ENCODE results near the gene GPANK1.
A peak's percentile ranks its signal among the peaks of the same experiment; 100 is the strongest.

The GPANK1 gene

GRCh38 chr6:31702819-31703716 lies 38.3 kb upstream of the GPANK1 start, which contains the start of gene ABHD16A:
Gene ABHD16A, minus strand, starts transcription at chr6:31703324. Its CDS starts 43 bp downstream, at chr6:31703281.
- Histone ChIP-seq H3K36me3 (replicated peaks; ENCODE audit: low read depth, low read length) (no peaks in the 10 kb centered on the region), H3K4me3 (ENCODE audit: low read length) (peak within 1 kb of the TSS; percentile 96), H3K9ac (ENCODE audit: low read length) (peak within 1 kb of the TSS; percentile 86), H3K27ac (ENCODE audit: low read length) (peak within 1 kb of the TSS; percentile 69), H3K79me2 (ENCODE audit: low read length) (peaks cover 18% of the 10 kb centered on the region), H4K20me1 (ENCODE audit: insufficient read depth, low read length) (no peaks in the 10 kb centered on the region), H3K9me3 (ENCODE audit: insufficient read depth, low read length) (no peaks in the 10 kb centered on the region), H3K4me1 (ENCODE audit: low read length) (peaks cover 12% of the 10 kb centered on the region), H3K27me3 (ENCODE audit: low read depth, low read length) (no peaks in the 10 kb centered on the region), H2AFZ (ENCODE audit: low read depth, low read length) (peak within 1 kb of the TSS; percentile 76), H3K4me2 (ENCODE audit: low read length) (peak within 1 kb of the TSS; percentile 100)
- TF ChIP-seq EZH2phosphoT487 (IDR thresholded peaks at IDR 0.05; ENCODE audit: low read depth) (no peak), CTCF (IDR thresholded peaks at IDR 0.05; ENCODE audit: low read depth, low read length) (no peak)

GRCh38 chr6:31702405-31702818 lies 37.6 kb upstream of the GPANK1 start:
- no peaks in the 10 kb centered on the region for H3K9me3 ChIP-seq (ENCODE audit: insufficient read depth, low read length)
- peaks cover 18% of the 10 kb centered on the region for H3K79me2 ChIP-seq (ENCODE audit: low read length)
- no peaks in the 10 kb centered on the region for H4K20me1 ChIP-seq (ENCODE audit: insufficient read depth, low read length)
- peak overlapping the region; percentile 96 for H3K4me3 ChIP-seq (ENCODE audit: low read length)
- peak overlapping the region; percentile 100 for H3K4me2 ChIP-seq (ENCODE audit: low read length)
- no peak overlapping the region for H3K27ac ChIP-seq (ENCODE audit: low read length)
- TF ChIP-seq EZH2phosphoT487 (IDR thresholded peaks at IDR 0.05; ENCODE audit: low read depth): no peak
- peak overlapping the region; percentile 86 for H3K9ac ChIP-seq (ENCODE audit: low read length)
- H3K36me3 ChIP-seq (replicated peaks; ENCODE audit: low read depth, low read length): no peaks in the 10 kb centered on the region
- H2AFZ ChIP-seq (ENCODE audit: low read depth, low read length): no peak overlapping the region
- H3K27me3 ChIP-seq (ENCODE audit: low read depth, low read length): no peaks in the 10 kb centered on the region
- peaks cover 12% of the 10 kb centered on the region for H3K4me1 ChIP-seq (ENCODE audit: low read length)

DNA sequence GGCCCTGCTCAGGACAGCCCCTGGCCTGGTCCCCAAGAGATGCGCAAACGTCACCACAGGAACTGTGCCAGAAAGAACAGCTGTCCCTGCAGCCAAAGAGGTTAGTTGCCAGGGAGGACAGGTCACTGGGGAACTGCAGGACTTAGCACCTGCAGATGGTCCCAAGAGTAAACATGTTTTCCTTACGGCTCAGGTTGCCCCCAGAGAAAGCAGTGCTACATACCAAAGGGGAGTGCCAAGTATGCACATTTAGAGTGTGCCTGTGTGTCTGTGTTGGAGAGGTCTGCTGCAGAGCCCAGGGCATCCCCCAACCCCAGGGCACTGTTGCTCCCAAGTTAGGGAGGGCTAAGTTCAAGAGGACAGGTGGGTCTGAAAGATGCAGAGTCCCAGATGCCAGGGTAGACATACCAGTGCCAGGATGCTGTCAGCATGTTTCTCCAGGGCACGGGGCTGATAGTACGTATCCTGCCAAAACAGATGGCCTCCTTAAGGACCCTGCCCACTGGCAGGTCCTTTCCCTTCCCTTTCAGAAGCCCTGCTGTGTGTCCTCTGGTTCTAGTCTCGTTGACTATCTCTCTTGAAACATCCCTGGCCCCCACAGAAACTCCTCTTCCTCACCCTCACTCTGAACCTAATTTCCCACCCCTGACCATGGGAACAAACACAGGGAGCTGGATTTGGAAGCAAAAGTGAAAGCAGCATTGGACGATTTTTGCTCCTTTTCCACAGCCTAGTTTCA lies 37.0 kb upstream of the GPANK1 start:
- Histone ChIP-seq H3K27me3 (ENCODE audit: low read depth, low read length) (no peaks in the 10 kb centered on the region), H3K27ac (ENCODE audit: low read length) (no peak overlapping the region)
- TF ChIP-seq EZH2phosphoT487 (IDR thresholded peaks at IDR 0.05; ENCODE audit: low read depth): no peak
- no peak for TF ChIP-seq CTCF (IDR thresholded peaks at IDR 0.05; ENCODE audit: low read depth, low read length)

GRCh38 chr6:31700740-31701401 lies 36.1 kb upstream of the GPANK1 start:
- Histone ChIP-seq H3K4me1 (ENCODE audit: low read length) (peaks cover 12% of the 10 kb centered on the region), H3K27ac (ENCODE audit: low read length) (no peak overlapping the region), H3K27me3 (ENCODE audit: low read depth, low read length) (no peaks in the 10 kb centered on the region), H3K9ac (ENCODE audit: low read length) (no peak overlapping the region), H3K9me3 (ENCODE audit: insufficient read depth, low read length) (no peaks in the 10 kb centered on the region), H3K4me3 (ENCODE audit: low read length) (no peak overlapping the region), H3K36me3 (replicated peaks; ENCODE audit: low read depth, low read length) (no peaks in the 10 kb centered on the region), H3K79me2 (ENCODE audit: low read length) (peaks cover 18% of the 10 kb centered on the region), H3K4me2 (ENCODE audit: low read length) (no peak overlapping the region), H2AFZ (ENCODE audit: low read depth, low read length) (no peak overlapping the region), H4K20me1 (ENCODE audit: insufficient read depth, low read length) (no peaks in the 10 kb centered on the region)
- TF ChIP-seq CTCF (IDR thresholded peaks at IDR 0.05; ENCODE audit: low read depth, low read length): no peak
- TF ChIP-seq EZH2phosphoT487 (IDR thresholded peaks at IDR 0.05; ENCODE audit: low read depth): no peak

More for the DNA sequence above, 37.0 kb upstream of the GPANK1 start:
- H3K9ac ChIP-seq (ENCODE audit: low read length): peak overlapping the region; percentile 86
- peak overlapping the region; percentile 100 for H3K4me2 ChIP-seq (ENCODE audit: low read length)
- H2AFZ ChIP-seq (ENCODE audit: low read depth, low read length): no peak overlapping the region
- H3K79me2 ChIP-seq (ENCODE audit: low read length): peaks cover 18% of the 10 kb centered on the region
- H4K20me1 ChIP-seq (ENCODE audit: insufficient read depth, low read length): no peaks in the 10 kb centered on the region
- H3K4me3 ChIP-seq (ENCODE audit: low read length): peak overlapping the region; percentile 96
- peaks cover 12% of the 10 kb centered on the region for H3K4me1 ChIP-seq (ENCODE audit: low read length)
- H3K9me3 ChIP-seq (ENCODE audit: insufficient read depth, low read length): no peaks in the 10 kb centered on the region
- no peaks in the 10 kb centered on the region for H3K36me3 ChIP-seq (replicated peaks; ENCODE audit: low read depth, low read length)

All from OCI-LY3 (cell line).